ENCODE data around the gene FBXL17.

FBXL17 gene

GRCh38 chr5:107941036-107941435, 440.9 kb downstream of the FBXL17 start:
- DNase-seq: no peak

- DNase-seq: peak; percentile 80
These were observed 444.1 kb downstream of the FBXL17 start for GRCh38 chr5:107937651-107938355.

GRCh38 chr5:107937204-107937603, 444.7 kb downstream of the FBXL17 start:
- no peak for DNase-seq

- peak; percentile 59 for DNase-seq
These were observed 445.4 kb downstream of the FBXL17 start for GRCh38 chr5:107936515-107936914.

- DNase-seq: peak; percentile 85
These were observed 446.3 kb downstream of the FBXL17 start for GRCh38 chr5:107935645-107936044.

DNA sequence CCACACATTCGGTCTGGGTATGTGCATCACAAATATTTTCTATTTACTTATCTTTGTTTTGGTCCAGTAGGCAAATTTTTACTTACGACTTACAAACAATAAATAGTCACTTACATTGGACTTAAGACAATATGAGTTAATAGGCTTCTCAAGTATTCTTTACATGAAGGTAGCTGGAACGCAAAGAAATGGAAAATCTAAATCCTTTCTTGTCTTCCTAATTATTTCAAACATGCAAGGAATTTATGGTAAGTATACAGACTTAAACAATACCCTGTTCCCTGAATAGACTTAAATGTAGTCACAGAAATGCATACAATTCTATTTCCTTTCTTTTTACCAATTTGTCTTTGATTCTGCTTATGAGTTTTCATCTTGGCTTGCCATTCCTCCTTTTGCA, 448.6 kb downstream of the FBXL17 start:
- no peak for DNase-seq

GRCh38 chr5:107930891-107931290, 451.0 kb downstream of the FBXL17 start:
- DNase-seq: no peak

GRCh38 chr5:107930092-107930491, 451.8 kb downstream of the FBXL17 start:
- DNase-seq: no peak

GRCh38 chr5:107929080-107929479, 452.8 kb downstream of the FBXL17 start:
- no peak for DNase-seq

- DNase-seq: no peak
These were observed 455.8 kb downstream of the FBXL17 start for GRCh38 chr5:107926121-107926520.

DNA sequence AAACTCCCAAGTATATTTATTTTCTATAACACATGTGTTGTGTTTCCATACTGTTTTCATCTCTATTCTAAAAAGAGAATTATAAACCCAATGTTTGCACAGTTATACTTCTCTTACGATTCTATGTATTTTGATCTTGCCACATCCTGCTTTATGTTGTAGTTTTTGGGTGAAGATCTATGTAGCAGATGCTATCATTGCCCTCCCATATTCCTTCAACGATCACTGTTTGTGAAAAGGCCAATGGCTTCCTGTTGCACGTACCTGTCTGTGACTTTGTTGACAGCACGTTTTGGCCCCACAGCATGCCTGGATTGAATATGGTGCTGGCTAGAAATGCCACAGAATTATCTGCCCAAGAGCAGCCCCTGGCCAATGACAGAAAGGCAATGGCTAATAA, 456.7 kb downstream of the FBXL17 start:
- no peak for DNase-seq

DNA sequence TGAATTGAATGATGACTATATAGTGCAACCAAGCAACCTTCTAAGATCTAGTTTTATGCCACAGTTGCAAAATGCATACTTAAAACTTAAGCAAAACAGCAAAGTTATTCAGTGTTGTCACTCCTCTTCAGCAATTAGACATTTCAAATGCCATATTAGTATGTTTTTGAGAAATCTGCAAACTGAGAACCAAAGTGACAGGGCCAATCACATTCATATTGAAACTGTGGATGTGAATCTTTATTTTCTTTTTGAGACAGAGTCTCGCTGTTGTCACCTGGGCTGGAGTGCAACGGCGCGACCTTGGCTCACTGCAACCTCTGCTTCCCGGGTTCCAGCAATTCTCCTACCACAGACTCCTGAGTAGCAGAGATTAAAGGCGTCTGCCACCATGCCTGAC, 461.9 kb downstream of the FBXL17 start:
- no peak for DNase-seq

- DNase-seq: no peak
These were observed 462.5 kb downstream of the FBXL17 start for GRCh38 chr5:107919361-107919760.

DNA sequence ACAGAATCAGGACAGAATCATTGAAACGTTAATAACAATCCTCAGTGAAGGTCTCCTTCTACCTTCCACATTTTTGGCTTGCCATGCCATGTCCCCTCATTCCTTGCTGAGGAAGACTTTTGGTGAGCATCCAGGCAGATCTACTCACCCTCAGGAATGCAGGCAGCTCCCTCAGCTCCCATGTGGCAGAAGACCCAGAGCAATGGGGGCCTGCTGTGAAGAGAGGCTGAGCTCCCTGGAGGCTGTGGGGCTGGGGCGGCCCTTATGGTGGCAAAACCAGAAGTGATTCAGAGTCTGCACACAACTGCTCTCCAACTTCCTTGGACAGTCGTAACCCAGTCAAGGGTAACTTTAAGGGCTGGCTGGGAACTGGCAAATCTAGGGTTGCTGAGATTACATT, 463.9 kb downstream of the FBXL17 start:
- no peak for DNase-seq

- no peak for DNase-seq
These were observed 464.9 kb downstream of the FBXL17 start for GRCh38 chr5:107916731-107917725.

DNA sequence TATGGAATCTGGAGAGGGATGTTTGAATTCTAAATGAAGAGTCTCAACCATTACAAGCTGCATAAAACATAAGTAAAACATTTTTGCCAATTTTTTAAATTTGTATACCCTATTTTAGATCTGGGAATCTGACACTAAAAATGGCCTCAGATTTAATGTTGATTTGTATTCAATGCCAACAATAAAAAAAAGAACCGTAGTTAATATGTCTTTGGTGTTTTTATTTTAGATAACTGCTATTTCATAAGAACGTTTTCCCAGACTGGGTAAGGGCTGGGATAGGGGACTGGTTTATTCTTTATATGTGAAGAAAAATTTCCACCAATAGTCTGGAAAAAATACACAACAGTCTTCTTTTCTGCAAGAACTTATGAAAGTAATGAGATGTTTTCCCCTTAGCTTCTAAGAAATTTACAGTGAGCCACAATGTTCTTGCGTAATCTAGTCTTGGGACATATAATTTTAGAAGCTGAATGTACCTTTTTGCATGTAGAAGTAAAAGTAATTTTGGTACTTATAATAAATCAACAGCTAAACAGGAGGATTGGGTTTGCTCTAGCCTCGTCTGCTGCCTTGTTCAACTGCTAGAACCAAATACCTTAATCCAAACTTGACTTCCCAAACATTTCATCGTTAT, 466.6 kb downstream of the FBXL17 start:
- no peak for DNase-seq

DNA sequence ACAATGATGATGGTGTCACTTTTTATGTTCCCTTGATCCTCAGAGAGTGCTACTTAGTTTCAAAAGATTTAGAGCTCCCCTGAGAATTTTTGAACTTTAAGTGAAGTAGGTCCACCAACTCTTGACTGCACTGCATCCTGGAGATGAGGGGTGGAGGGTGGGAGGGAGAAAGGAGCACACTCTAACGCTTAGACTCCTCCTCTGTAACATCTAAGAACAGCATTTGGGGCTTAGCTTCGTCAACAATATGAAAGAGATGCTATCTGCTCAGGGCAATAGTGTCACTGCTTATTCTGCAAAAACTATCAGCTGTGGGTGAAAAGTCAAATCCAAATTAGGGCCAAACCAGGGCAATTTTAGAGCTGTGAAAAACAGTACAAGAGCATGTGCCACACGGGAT, 468.4 kb downstream of the FBXL17 start:
- no peak for DNase-seq

DNA sequence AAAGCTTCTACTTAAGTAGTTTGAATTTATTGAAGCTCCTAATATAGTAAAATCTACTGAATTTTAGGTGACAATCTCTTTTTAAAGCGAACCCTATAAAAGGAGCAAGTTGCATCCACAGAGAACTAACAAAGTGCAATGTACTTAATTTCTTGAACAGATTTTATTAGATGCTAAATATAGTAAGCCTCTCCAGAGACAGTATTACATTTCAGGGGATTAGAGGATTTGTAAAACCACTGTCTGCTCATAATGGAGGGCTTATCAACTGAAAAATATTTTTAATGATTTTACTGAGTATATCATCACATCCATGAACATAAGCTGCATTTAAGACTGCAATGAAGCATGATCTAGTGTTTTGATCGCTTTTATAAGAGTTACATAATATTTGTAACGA, 481.2 kb downstream of the FBXL17 start:
- no peak for DNase-seq

- DNase-seq: no peak
These were observed 487.5 kb downstream of the FBXL17 start for GRCh38 chr5:107894361-107894760.

DNA sequence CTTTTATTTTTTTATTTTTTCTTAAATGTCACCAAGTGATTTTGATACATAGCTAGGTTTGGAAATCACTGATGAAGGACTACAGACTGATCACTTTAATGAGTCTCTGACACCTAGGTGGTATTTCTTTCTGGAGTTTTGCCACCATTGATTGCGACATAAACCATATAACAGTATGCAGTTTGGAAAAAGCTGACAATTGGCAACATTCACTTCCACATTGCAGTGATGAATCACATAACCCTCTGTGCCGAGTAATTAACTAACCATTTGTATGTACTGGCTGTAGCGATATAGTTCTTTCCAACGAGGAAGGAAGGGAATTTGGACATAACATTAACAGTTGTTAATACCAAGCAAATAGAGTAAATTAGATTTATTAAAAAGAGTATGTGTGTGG, 488.3 kb downstream of the FBXL17 start:
- no peak for DNase-seq

GRCh38 chr5:107889387-107889786, 492.5 kb downstream of the FBXL17 start:
- DNase-seq: no peak

- no peak for DNase-seq
These were observed 493.4 kb downstream of the FBXL17 start for GRCh38 chr5:107888541-107888940.

GRCh38 chr5:107887166-107887943, 494.5 kb downstream of the FBXL17 start:
- DNase-seq: peak; percentile 46
